IPS-11a (cell line): Measurements from ENCODE around the gene AKAP3.

Experiments
- H3K4me3 ChIP-seq: one replicate; pipeline ENCODE4 v1.5.1; 2013; ENCODE audit warnings: low read depth, low read length, control low read depth

Gene AKAP3

DNA sequence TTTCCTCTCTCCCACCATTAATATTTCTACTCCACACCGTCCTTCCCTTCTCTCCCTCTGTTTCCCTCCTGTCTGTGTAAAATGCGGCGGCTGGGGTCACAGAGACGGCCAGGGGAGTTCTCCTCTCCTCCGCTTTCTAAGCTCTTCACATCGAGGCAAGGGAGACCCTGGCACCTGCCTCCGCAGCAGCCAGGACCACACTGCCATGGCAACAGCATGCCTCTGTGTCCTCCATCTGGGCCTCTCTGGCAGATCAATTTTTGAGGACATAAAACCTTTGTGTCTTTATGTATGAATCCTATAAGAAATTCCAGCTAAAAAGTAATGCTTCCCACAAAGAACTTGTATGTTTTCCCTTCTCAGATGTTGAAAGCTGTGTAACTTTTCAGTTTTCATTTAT is 45.4 kb downstream of the AKAP3 start:
- H3K4me3 ChIP-seq = no peak overlapping the region

DNA sequence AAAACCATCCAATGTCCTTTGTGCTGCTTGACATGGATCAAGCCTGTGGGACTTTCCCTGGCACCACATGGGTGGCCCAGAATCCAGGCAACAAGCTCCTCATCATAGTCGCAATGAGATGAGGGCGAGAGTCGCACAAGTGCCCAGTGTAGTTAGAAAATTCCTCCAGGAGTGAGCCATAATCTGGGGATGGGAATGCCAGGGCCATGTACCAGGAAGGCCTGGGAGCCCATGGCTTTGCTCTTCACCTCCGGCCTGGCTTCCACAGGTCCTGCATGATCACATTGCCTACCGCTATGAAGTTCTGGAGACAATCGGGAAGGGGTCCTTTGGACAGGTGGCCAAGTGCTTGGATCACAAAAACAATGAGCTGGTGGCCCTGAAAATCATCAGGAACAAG is 53.0 kb downstream of the AKAP3 start:
- no peak overlapping the region for H3K4me3 ChIP-seq

DNA sequence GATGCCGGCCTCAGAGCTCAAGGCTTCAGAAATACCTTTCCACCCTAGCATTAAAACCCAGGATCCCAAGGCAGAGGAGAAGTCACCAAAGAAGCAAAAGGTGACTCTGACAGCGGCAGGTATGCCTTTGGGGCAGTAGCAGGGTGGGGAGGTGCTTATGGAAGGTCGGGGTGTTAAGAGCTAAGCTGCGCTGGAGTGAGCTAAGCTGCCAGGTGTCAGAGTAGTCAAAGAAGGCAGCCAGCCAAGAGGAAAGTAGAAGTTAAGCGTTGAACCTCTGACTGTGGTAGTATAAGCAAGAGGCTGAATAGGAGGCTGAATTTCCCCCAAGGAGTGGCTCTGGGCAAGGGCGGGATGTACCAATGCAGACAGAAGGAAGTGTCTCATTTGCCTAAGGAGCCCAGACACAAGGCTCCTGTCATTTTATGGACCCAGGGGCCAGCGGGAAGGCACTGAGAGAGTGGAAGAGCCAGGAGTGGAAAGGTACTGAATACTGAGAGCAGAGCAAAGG is 57.6 kb downstream of the AKAP3 start:
- no peak overlapping the region for H3K4me3 ChIP-seq

DNA sequence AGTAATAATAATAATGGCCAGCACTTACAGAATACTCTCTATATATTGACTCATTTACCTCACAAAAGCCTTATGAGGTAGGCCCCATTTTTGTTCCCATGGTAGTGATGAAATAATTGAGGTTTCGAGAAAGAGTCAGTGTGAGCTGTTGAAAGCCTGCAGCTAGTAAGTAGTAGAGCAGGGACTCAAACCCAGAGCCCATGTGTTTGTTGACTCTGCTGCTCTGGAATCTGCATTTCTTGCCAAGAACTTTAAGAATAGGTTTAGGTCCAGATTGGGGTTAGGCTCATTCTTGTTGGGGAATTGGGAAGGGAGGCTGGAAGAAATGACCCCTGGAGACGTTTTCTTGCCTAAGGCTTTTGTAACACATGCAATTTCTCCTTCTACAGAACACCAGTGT is 58.9 kb downstream of the AKAP3 start:
- no peak overlapping the region for H3K4me3 ChIP-seq

DNA sequence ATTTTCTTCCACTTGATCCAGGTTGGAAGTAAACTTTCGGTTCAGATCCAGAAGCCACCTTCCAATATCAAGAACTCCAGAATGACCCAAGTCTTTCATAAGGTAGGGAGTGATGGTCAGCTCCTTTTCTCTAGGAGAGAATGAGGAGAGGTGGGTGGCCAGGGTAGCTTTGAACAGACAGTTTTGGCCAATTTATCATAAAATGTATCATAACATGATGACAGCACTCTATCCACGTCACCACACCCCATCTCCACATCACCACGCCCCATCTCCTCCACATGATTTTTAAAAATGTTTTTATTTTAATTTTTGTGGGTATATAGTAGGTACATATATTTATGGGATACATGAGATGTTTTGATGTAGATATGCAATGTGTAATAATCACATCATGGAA is 59.9 kb downstream of the AKAP3 start:
- H3K4me3 ChIP-seq = no peak overlapping the region

DNA sequence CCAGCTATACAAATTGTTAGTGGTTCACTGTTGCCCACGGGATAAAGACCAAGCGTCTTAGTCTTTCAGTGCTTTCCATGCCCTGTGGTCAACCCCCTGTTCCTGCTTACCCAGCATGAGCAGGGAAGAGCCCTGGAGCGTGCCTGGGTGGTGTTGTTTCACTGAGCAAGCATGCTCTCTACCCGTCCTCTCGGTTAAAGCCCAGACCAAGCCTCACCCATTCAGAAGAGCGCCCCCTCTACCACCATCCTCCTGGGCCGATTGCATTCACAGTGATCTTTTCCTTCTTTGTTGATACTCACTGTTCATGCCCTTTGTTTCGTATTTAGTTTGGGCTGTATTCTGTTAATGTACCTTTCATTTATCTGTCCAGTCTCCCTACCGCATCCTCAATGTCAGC is 61.7 kb downstream of the AKAP3 start:
- no peak overlapping the region for H3K4me3 ChIP-seq

DNA sequence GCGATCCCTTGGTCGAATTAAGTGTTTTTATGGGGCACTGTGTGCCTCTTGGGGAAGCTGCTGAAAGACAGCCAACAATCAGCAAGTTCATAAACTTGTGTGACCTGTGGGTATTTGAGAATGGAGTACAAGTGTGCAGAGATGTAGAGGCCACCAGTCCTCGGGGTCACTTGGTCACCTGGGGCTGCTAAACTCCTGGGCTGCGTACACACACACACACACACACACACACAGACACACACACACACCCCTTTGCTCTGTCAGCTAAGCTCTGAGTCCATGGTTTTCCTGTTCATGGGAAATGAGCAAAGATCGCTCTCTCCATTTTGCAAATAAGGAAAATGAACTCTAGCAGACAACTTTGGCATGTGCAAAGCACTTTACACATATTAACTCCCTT is 62.4 kb downstream of the AKAP3 start:
- no peak overlapping the region for H3K4me3 ChIP-seq

DNA sequence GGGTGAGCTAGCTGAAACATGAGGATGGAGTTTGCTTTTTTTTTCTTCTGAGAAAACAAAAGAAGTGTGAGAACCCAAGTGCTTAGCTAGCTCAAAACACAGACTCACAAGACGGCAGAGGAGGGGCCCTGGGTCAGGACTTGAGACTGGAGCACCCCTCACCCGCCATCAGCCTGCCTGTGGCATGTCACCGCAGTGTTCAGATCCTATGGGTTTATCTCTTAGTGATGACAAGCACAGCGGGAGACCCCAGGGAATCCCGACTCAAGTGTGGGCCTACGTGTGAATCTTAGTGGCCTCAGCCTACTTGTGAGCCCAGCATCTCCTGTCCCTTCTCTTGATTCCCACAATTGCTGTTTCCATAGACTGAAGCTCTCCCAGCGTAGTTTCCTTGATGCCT is 64.0 kb downstream of the AKAP3 start:
- no peak overlapping the region for H3K4me3 ChIP-seq

DNA sequence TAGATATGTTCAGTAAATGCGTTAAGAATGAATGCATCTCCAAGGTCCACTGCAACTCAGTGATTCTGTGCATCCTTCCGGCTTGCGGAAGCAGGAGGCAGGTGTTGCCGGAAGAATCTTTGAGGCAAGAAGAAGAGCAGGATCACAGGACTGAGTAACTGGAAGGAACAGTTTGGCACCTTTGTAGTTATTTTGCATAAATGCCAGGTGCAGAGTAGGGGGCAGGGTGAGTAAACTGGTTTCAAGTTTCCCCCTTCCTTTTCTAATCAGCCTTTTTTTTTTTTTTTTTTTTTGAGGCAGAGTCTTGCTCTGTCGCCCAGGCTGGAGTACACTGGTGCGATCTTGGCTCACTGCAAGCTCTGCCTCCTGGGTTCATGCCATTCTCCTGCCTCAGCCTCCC is 64.6 kb downstream of the AKAP3 start:
- H3K4me3 ChIP-seq = no peak overlapping the region

DNA sequence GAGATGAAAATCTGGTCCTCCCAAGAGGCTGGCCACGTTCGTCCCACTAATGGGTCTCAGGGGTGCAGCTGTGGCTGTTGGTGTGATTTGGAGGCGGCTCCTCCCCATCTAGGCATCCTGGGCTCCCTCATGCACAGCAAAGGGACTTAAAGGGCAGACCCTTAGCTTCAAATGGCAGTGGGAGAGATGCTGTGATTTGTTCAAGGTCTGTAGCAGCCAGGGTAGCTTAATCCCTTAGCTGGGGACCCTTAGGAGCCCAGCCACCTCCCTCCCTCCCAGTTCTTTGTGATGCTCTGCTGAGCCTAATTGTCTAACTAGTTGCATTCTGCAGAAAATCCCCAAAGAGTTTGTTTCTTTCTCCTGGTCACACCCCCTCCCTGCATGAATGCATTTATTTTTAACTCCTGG is 68.6 kb downstream of the AKAP3 start:
- H3K4me3 ChIP-seq = no peak overlapping the region

DNA sequence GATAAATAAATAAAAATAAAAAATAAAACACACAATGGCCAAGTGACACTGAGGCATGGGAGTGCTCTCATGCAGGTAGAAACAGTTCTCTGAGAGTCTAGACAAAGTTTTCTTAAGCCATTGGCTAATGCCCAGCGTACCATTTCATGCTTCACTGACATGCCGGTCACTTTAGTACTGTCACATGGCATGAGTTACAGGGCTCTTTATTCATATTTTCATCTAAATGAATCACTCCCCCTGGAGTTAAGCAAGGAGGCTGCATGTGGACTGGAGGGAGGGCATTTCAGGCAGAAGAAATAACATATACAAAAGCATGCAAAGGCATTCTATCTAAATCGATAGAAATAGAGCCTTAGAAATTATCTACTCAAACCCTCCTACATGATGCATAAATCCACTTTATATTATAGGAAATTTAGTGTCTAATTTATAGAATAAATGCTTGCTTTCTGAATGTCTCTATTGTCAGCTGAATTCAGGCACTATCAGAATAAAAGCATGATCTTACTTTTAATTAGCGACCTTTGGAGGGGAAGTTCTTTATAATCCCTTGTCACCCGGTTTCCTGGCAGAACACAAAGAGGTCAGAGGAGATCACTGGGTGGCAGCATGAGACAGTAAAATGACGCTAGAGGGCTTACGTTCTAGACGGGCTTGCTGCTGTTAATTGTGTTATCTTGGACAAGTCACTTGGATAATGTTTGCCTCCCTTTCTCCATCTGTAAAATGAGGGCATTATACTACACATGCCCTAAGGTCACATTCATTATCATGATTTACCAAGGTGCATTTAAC is 69.3 kb downstream of the AKAP3 start:
- no peak overlapping the region for H3K4me3 ChIP-seq

DNA sequence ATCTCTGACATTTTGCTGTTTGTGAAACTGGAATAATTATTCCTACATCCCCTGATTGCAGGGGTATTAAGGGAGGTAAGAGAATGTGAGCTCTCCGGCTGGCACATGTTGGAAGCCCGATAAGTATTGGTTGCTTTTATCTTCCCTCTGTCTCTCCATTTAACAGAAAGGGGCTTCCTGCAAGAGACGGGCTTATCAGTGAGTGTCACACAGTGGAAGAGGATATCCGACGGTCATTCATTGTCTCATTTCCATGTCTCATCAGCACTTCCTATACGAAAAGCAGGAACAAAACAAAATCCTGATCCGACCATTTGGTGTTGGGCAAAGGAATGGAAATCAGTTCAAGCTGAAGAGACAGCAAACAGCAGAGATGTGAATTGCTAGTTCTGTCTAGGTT is 76.2 kb downstream of the AKAP3 start:
- no peak overlapping the region for H3K4me3 ChIP-seq

DNA sequence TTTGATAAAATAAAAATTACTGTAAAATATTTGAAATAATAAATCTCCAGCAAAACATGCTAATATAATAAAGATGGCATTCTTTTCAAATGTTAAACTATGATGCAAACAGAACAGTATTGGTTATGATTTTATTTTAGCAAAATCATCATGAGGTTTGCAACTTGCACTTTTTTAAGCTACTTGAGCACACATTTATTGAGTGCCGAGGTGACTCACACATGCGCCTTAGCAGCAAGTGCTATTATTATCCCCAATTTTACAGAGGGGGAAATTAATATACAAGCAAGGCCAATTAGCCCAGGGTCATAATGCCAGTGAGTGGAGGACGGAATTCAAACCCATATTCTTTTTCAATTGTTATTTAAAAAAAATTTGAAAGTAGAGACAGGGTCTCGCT is 79.6 kb downstream of the AKAP3 start:
- H3K4me3 ChIP-seq = no peak overlapping the region

DNA sequence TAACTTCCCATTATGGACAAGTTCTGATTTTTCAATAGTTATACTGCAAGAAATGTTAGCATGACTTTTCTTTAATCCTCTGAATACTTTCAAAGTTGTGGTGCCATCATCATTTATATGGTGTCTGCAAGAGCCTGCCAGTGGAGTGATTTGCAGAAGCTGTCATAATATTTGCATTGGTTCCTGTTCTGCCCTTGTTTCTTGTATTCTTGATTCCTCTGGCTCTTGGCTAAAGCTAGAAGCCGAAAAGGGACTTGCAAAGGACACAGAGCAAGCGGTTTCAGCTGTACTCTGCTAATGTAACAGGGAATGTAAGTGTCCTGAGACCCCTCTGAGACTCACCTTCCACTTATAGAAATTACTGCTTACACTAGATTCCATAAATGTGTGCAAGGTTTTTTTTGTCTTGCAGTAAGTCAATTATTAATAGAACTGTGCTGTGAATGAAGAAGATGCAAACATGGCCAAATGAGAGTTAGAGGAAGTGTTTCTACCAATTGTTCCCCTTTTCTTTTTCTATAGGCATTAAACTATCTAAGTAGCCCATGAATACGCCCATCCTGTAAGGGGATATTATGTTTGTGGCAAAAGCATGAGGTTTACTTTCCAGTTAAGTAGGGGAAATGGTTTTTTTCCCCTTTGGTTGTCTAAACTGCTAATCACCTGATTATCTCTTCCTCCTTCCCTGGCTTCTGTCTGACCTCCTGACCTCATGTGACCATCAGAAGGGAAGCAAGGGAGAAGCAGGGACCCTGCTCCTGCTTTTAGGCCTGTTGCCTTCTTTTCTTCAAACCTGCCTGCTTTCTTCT is 81.6 kb downstream of the AKAP3 start:
- H3K4me3 ChIP-seq = no peak overlapping the region

DNA sequence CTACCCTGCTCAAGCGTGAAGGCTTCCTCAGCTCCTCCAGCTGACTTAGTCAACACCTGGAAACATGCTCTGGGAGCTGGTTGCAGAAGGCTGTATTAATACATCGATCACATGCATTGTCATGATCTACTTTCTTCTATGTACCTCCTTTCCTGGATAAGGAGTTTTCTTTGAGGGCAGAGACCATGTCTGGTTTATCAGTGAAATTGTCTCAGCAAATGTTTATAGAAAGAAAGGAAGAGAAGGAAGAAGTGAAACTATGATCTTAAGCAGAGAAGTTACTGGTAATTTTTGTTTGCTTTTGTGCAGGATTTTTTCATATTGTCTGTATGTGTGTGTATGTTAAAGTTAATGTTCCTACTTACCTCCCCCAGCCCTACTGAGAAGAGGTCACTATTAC is 82.4 kb downstream of the AKAP3 start:
- no peak overlapping the region for H3K4me3 ChIP-seq
